Spleen (tissue), 11 donors: ENCODE results near the gene GLIS1. TPM values are rescaled to one million over a fixed set of nuclear protein-coding genes. Genes with fewer than 3 reads are reported as not detected.

Experiments
- DNase-seq: peaks from one replicate; pipeline ENCODE4 v3.0.0-alpha.2; 2020
- H3K27ac ChIP-seq, 8 donors: fragments of 200-600 bp; sonication (generic) in 7 of 8; 1 replicate in 4 of 8; 2 replicates in 4 of 8; pipeline versions ENCODE4 v1.5.0 to v1.8.0; 2016 to 2021; ENCODE audit warnings: inconsistent platforms in 4 of 8, mild to moderate bottlenecking in 4 of 8, moderate library complexity in 1 of 8
- H3K27me3 ChIP-seq, 7 donors: fragments of 200-600 bp; sonication (generic) in 6 of 7; replicated peaks in 1 of 7; 1 replicate in 4 of 7; 2 replicates in 3 of 7; pipeline versions ENCODE4 v1.5.0 to v1.8.0; 2016 to 2021; ENCODE audit warnings: inconsistent platforms in 3 of 7, mild to moderate bottlenecking in 1 of 7
- H3K36me3 ChIP-seq, 6 donors: fragments of 200-600 bp; sonication (generic) in 5 of 6; 1 replicate in 4 of 6; 2 replicates in 2 of 6; pipeline versions ENCODE4 v1.5.0 to v1.8.0; 2016 to 2021; ENCODE audit warnings: inconsistent platforms in 2 of 6
- H3K4me1 ChIP-seq, 6 donors: fragments of 200-600 bp; sonication (generic) in 5 of 6; 1 replicate in 3 of 6; 2 replicates in 3 of 6; pipeline versions ENCODE4 v1.5.0 to v1.8.0; 2016 to 2021; ENCODE audit warnings: inconsistent platforms in 3 of 6
- H3K4me3 ChIP-seq, 8 donors: fragments of 200-600 bp; sonication (generic) in 7 of 8; 1 replicate in 4 of 8; 2 replicates in 4 of 8; pipeline versions ENCODE4 v1.5.0 to v1.8.0; 2016 to 2021; ENCODE audit warnings: inconsistent platforms in 4 of 8, mild to moderate bottlenecking in 4 of 8, moderate library complexity in 2 of 8
- H3K9me3 ChIP-seq, 8 donors: fragments of 200-600 bp; sonication (generic) in 7 of 8; 1 replicate in 4 of 8; 2 replicates in 4 of 8; pipeline versions ENCODE4 v1.5.0 to v1.8.0; 2016 to 2021; ENCODE audit warnings: inconsistent platforms in 4 of 8
- POLR2A ChIP-seq, 3 donors: fragments of 450-650 bp; IDR thresholded peaks; one replicate each; pipeline ENCODE4 v1.5.1; 2017; ENCODE audit warnings: antibody characterized with exemption in 3 of 3, mild to moderate bottlenecking in 1 of 3
- POLR2AphosphoS5 ChIP-seq, 3 donors: sonication (generic); formaldehyde crosslinking; IDR thresholded peaks; one replicate each; pipeline ENCODE4 v1.5.1; 2017; ENCODE audit warnings: antibody characterized with exemption in 3 of 3
- WGBS, 5 donors: extraction: QIAGEN DNeasy Blood & Tissue Kit in 3 of 5; methylation state at CpG; one replicate each; pipeline versions ENCODE4 v1.1.5 to v1.1.7; 2013 to 2018; 5-methylcytosine and 5-hydroxymethylcytosine counted together
- intact Hi-C: fragments of 100-400 bp; cut with DNase I; formaldehyde crosslinking; loops from one replicate; pipeline ENCODE4 v1.15.0; 2023; ENCODE audit warnings: low total_unique reads
- polyA plus RNA-seq, 3 donors: library from polyadenylated mRNA; stranded (reverse); fragments of 200-250 nt; gene quantifications; one replicate each; pipeline ENCODE4 v1.2.1, GENCODE V29; 2013
- total RNA-seq, 7 donors: library from RNA; depleted of rRNA in 3 of 7; stranded (reverse); fragments of >200 nt in 3 of 7; fragmentation: NEBNext Ultra II Directional in 4 of 7; extraction: Animal tissue kit (Norgen Biotek cat#: 25700) in 4 of 7; gene quantifications; one replicate each; pipeline versions ENCODE4 v1.1.0 to v1.2.1, GENCODE V29; 2016 to 2021
- TF ChIP-seq, protein P1 (sequence below), 11 experiments: fragments of 200-600 bp in 7 of 11; fragments of 450-650 bp in 4 of 11; sonication (generic) in 4 of 11; IDR thresholded peaks in 8 of 11; conservative IDR thresholded peaks in 3 of 11; 1 replicate in 7 of 11; 2 replicates in 4 of 11; pipeline versions ENCODE4 v1.4.0 to v1.8.0; 2016 to 2021; ENCODE audit warnings: antibody characterized with exemption in 11 of 11, inconsistent platforms in 4 of 11, mild to moderate bottlenecking in 1 of 11
- donor health status: healthy with polysubstance abuse.
- donor health status: DM: no; HTN: no; CAD: no; lungs with moderate emphysema.
- donor health status: DM: no; HTN: no; CAD: no.
- donor health status: Bipolar disorder and iron deficiency.
- donor health status: healthy.
- donor health status: DM: no; HTN: no; CAD: no.
- donor health status: DM: yes; HTN: yes; CAD: no.

The GLIS1 gene
- total and polyA plus RNA-seq, 10 donors, result 0.04 to 0.39 (median 0.26) TPM; not detected in 5

DNA sequence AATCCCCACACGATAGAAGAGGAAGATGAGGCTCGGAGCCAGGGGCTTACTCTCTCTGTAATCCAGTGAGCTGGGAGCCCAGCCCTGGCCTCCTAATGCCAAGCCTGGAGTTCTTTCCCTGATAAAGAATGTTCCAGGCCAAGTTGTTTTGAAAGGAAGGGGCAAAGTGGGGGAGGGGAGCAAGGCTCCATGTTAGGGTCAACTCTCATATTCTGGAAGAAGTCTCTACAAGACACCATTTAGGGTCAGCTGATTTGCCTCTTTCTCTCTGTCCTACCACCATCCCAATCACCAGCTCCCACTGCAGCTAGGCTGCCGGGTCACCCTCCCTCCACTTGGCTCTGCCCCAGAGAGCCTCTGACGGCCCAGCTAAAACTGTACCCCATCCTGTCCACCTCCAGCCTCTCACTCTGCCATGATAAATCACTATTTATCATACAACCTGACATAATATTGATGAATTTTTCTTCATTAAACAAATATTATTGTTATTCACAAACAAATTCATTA, 95.0 kb downstream of the GLIS1 start:
- Histone ChIP-seq H3K36me3 (no peaks in the 10 kb centered on the region), H3K4me3 (no peak overlapping the region), H3K27ac (no peak overlapping the region), H3K27me3 (peaks cover 0 to 6% (median 0%) of the 10 kb centered on the region in 7 donors), H3K9me3 (no peaks in the 10 kb centered on the region), H3K4me1 (no peaks in the 10 kb centered on the region)
- TF ChIP-seq POLR2AphosphoS5 (IDR thresholded peaks at IDR 0.05) (no peak), POLR2A (IDR thresholded peaks at IDR 0.05) (no peak)
- TF ChIP-seq, protein P1, sequence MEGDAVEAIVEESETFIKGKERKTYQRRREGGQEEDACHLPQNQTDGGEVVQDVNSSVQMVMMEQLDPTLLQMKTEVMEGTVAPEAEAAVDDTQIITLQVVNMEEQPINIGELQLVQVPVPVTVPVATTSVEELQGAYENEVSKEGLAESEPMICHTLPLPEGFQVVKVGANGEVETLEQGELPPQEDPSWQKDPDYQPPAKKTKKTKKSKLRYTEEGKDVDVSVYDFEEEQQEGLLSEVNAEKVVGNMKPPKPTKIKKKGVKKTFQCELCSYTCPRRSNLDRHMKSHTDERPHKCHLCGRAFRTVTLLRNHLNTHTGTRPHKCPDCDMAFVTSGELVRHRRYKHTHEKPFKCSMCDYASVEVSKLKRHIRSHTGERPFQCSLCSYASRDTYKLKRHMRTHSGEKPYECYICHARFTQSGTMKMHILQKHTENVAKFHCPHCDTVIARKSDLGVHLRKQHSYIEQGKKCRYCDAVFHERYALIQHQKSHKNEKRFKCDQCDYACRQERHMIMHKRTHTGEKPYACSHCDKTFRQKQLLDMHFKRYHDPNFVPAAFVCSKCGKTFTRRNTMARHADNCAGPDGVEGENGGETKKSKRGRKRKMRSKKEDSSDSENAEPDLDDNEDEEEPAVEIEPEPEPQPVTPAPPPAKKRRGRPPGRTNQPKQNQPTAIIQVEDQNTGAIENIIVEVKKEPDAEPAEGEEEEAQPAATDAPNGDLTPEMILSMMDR (IDR thresholded peaks at IDR 0.05 in 8 of 11, conservative IDR thresholded peaks at IDR 0.05 in 3 of 11), result no peak
- intact Hi-C loops, result no loop called here
- 82 to 94% (median 92%) methylated on average over 4 of the region's 4 CpGs for WGBS, 5 donors
- no peak for DNase-seq

- H3K36me3 ChIP-seq, result no peaks in the 10 kb centered on the region
- no peaks in the 10 kb centered on the region for H3K4me1 ChIP-seq
- peak; percentile 47 for DNase-seq
- no peak overlapping the region for H3K4me3 ChIP-seq
- intact Hi-C loops, result no loop called here
- no peaks in the 10 kb centered on the region for H3K9me3 ChIP-seq
- peaks cover 0 to 6% (median 0%) of the 10 kb centered on the region in 7 donors for H3K27me3 ChIP-seq
- no peak overlapping the region for H3K27ac ChIP-seq
- 76 to 89% (median 81%) methylated on average over 14 to 17 of the region's 17 CpGs for WGBS, 5 donors
- TF ChIP-seq, protein P1 (IDR thresholded peaks at IDR 0.05 in 8 of 11, conservative IDR thresholded peaks at IDR 0.05 in 3 of 11), result no peak
- no peak for TF ChIP-seq POLR2A (IDR thresholded peaks at IDR 0.05)
- TF ChIP-seq POLR2AphosphoS5 (IDR thresholded peaks at IDR 0.05), result no peak
Observed at GRCh38 chr1:53643041-53643880, 95.7 kb downstream of the GLIS1 start.

GRCh38 chr1:53642607-53643006, 96.4 kb downstream of the GLIS1 start:
- Histone ChIP-seq H3K4me3 (no peak overlapping the region), H3K9me3 (no peaks in the 10 kb centered on the region), H3K4me1 (no peaks in the 10 kb centered on the region), H3K27me3 (peaks cover 0 to 6% (median 0%) of the 10 kb centered on the region in 7 donors), H3K27ac (no peak overlapping the region), H3K36me3 (no peaks in the 10 kb centered on the region)
- 76 to 95% (median 84%) methylated on average over 4 to 6 of the region's 6 CpGs for whole genome bisulfite sequencing, 5 donors
- TF ChIP-seq POLR2AphosphoS5 (IDR thresholded peaks at IDR 0.05) (no peak), POLR2A (IDR thresholded peaks at IDR 0.05) (no peak)
- TF ChIP-seq, protein P1 (IDR thresholded peaks at IDR 0.05 in 8 of 11, conservative IDR thresholded peaks at IDR 0.05 in 3 of 11), result no peak
- peak; percentile 55 for DNase-seq
- intact Hi-C loops, result no loop called here

DNA sequence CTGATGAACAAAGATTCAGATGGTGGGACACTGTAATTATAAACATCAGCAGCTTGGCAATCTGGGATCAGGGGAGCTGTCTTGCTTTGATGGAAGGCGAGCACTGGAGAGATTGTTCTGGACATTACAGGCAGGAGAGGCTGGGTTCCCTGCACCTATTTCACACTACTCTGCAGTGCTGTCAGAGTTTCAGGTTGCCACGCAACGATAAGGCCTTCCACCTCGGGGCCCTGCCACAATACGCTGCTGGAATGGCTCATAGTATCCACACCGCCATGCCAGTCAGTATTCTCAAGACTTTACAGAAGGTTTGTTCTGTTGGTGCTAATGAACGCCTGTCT, 96.8 kb downstream of the GLIS1 start:
- intact Hi-C loops, result no loop called here
- no peak overlapping the region for H3K4me3 ChIP-seq
- H3K36me3 ChIP-seq, result no peaks in the 10 kb centered on the region
- H3K27ac ChIP-seq, result no peak overlapping the region
- TF ChIP-seq, protein P1 (IDR thresholded peaks at IDR 0.05 in 8 of 11, conservative IDR thresholded peaks at IDR 0.05 in 3 of 11), result no peak
- TF ChIP-seq POLR2AphosphoS5 (IDR thresholded peaks at IDR 0.05) (no peak), POLR2A (IDR thresholded peaks at IDR 0.05) (no peak)
- 81 to 96% (median 82%) methylated on average over 7 of the region's 7 CpGs for WGBS, 5 donors
- no peaks in the 10 kb centered on the region for H3K9me3 ChIP-seq
- DNase-seq, result no peak
- H3K4me1 ChIP-seq, result no peaks in the 10 kb centered on the region
- peaks cover 0 to 6% (median 0%) of the 10 kb centered on the region in 7 donors for H3K27me3 ChIP-seq
